ENCODE data around the gene FGGY. TPM values are rescaled to one million over a fixed set of nuclear protein-coding genes. Genes with fewer than 3 reads are reported as not detected.
A peak's percentile ranks its signal among the peaks of the same experiment; 100 is the strongest.

Gene FGGY
- total RNA-seq, 1 experiment from 2014 or later, result 14.6 TPM

DNA sequence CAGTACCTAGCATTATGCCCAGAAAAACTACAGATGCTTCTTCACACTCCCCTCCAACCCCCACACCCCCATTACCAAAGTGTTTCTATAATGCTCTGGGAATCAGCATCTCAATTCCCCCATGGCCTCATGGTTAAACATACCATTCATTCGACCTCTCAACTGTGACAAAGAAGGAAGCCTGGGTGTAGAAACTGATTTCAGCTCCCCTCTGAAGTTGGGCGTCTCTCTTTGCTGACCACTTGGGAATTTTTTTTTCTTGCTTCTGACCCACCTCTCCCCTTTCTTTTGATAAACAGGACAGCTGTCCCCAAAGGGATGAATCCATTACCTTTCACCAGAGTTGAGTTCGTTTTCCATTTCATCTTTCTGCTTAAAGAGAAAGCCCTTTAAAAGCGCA lies 401.5 kb downstream of the FGGY start:
- no peak overlapping the region for H3K4me3 Mint-ChIP-seq
- H3K4me1 Mint-ChIP-seq, result peaks cover 23 to 27% of the 10 kb centered on the region in 2 experiments
- Histone ChIP-seq H3K9ac (ENCODE audit: extremely low read depth, insufficient read length, low read length) (no peak overlapping the region), H3K18ac (ENCODE audit: insufficient read length, low read depth, low read length) (no peak overlapping the region), H2BK15ac (ENCODE audit: low read depth, low read length) (no peak overlapping the region), H3K79me2 (ENCODE audit: insufficient read depth, low read length) (no peaks in the 10 kb centered on the region), H3K23ac (ENCODE audit: insufficient read length, low read depth, low read length) (no peak overlapping the region), H4K91ac (ENCODE audit: insufficient read length, low read depth, low read length) (no peak overlapping the region), H3K14ac (ENCODE audit: insufficient read depth, low read length) (no peak overlapping the region), H3K9me3 (ENCODE audit: control insufficient read depth, low read depth, low read length) (no peaks in the 10 kb centered on the region), H3K79me1 (ENCODE audit: insufficient read depth, low read depth, low read length, poor library complexity, severe bottlenecking) (no peaks in the 10 kb centered on the region), H2BK120ac (ENCODE audit: low read depth, low read length, poor library complexity, severe bottlenecking) (no peak overlapping the region), H3K4me2 (ENCODE audit: insufficient read depth, insufficient read length, low read length) (no peak overlapping the region), H3K4ac (ENCODE audit: low read depth, low read length) (no peak overlapping the region), H4K5ac (ENCODE audit: insufficient read length, low read depth, low read length) (no peak overlapping the region), H2AK5ac (ENCODE audit: insufficient read length, low read length) (no peak overlapping the region), H4K20me1 (ENCODE audit: control insufficient read depth, insufficient read depth, insufficient read length) (no peaks in the 10 kb centered on the region), H3K27me3 (ENCODE audit: insufficient read depth, low read length) (no peaks in the 10 kb centered on the region), H3T11ph (ENCODE audit: low read length) (no peak overlapping the region), H4K8ac (replicated peaks; ENCODE audit: insufficient read length, low read depth, low read length) (no peak overlapping the region), H3K23me2 (ENCODE audit: insufficient read length, low read depth, low read length, poor library complexity, severe bottlenecking) (no peaks in the 10 kb centered on the region), H2AFZ (ENCODE audit: low read length) (no peak overlapping the region), H2BK20ac (ENCODE audit: low read depth, low read length, poor library complexity, severe bottlenecking) (no peak overlapping the region), H3K56ac (ENCODE audit: insufficient read length, low read depth, low read length) (no peak overlapping the region), H3K27ac (ENCODE audit: insufficient read length, low read depth, low read length) (no peak overlapping the region), H3K4me1 (ENCODE audit: insufficient read depth, low read length) (no peaks in the 10 kb centered on the region), H2BK12ac (ENCODE audit: insufficient read length, low read depth, low read length) (no peak overlapping the region), H2BK5ac (ENCODE audit: insufficient read length, low read length) (no peak overlapping the region)
- no peak for DNase-seq
- no peaks in the 10 kb centered on the region for H3K9me3 Mint-ChIP-seq
- peaks cover 0 to 1% (median 0%) of the 10 kb centered on the region in 3 experiments; a peak in 2 of 7 replicates for H3K36me3 Mint-ChIP-seq (ENCODE audit: insufficient read depth in 1 of 3, low read depth in 3 of 3)
- peak overlapping the region in 2 of 3 experiments; percentile 5 to 59; a peak in 3 of 7 replicates for H3K27ac Mint-ChIP-seq
- TF ChIP-seq, protein P1, sequence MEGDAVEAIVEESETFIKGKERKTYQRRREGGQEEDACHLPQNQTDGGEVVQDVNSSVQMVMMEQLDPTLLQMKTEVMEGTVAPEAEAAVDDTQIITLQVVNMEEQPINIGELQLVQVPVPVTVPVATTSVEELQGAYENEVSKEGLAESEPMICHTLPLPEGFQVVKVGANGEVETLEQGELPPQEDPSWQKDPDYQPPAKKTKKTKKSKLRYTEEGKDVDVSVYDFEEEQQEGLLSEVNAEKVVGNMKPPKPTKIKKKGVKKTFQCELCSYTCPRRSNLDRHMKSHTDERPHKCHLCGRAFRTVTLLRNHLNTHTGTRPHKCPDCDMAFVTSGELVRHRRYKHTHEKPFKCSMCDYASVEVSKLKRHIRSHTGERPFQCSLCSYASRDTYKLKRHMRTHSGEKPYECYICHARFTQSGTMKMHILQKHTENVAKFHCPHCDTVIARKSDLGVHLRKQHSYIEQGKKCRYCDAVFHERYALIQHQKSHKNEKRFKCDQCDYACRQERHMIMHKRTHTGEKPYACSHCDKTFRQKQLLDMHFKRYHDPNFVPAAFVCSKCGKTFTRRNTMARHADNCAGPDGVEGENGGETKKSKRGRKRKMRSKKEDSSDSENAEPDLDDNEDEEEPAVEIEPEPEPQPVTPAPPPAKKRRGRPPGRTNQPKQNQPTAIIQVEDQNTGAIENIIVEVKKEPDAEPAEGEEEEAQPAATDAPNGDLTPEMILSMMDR (conservative IDR thresholded peaks at IDR 0.05), result no peak
- no peaks in the 10 kb centered on the region for H3K27me3 Mint-ChIP-seq (ENCODE audit: low read depth)
- no CpG with 5 or more reads among the region's 4 CpGs for WGBS (ENCODE audit: extremely low coverage, insufficient read length, low lambda C conversion rate)
